Endothelial cell of umbilical vein (primary cell): ENCODE data around the gene LDAF1. TPM values are rescaled to one million over a fixed set of nuclear protein-coding genes. Genes with fewer than 3 reads are reported as not detected.

Experiments used
- BruUV-seq: library from RNA; stranded (reverse); fragments of 400-500 nt; replicated peaks from 2 replicates; lab custom pipeline; 2021; lab: Mats Ljungman, UMichigan
- CTCF ChIA-PET: fragments of 300-600, 350-600 bp; sonication (Branson Sonifier 250); formaldehyde crosslinking; loops from one replicate; lab custom pipeline; 2021; ENCODE audit warnings: antibody characterized with exemption, inconsistent platforms; lab: Charles Lee
- POLR2A ChIA-PET: fragments of 300-600, 350-600 bp; sonication (Branson Sonifier 250); formaldehyde crosslinking; loops from one replicate; lab custom pipeline; 2021; ENCODE audit warnings: antibody characterized with exemption, inconsistent platforms; lab: Charles Lee
- DNase-seq: peaks from one replicate; pipeline ENCODE4 v3.0.0-alpha.2; 2011; ENCODE audit warnings: low read depth, low spot score
- FAIRE-seq: peaks from 2 replicates; lab custom pipeline; 2011; peaks lifted over from hg19 to GRCh38; lab: Jason Lieb, UNC
- H2AFZ ChIP-seq: 2 replicates; pipeline ENCODE4 v1.6.0; 2012; ENCODE audit warnings: low read depth, low read length, control low read depth, inconsistent platforms
- H3K27ac ChIP-seq: 2 replicates; pipeline ENCODE4 v1.5.1; 2011; ENCODE audit warnings: low read depth, mild to moderate bottlenecking, control low read depth, low read length, moderate library complexity; ENCODE audit not compliant: insufficient read depth
- H3K27me3 ChIP-seq, 2 experiments: 2 replicates each; pipeline versions ENCODE4 v1.6.0 to v1.6.1; 2011; ENCODE audit warnings: low read length in 2 of 2, mixed read lengths in 1 of 2; ENCODE audit not compliant: control insufficient read depth in 2 of 2, insufficient read depth in 2 of 2
- H3K36me3 ChIP-seq, 2 experiments: 2 replicates in 1 of 2; 3 replicates in 1 of 2; pipeline ENCODE4 v1.5.1; 2011; ENCODE audit warnings: low read length in 2 of 2, mild to moderate bottlenecking in 1 of 2, moderate library complexity in 1 of 2; ENCODE audit not compliant: control insufficient read depth in 2 of 2, insufficient read depth in 2 of 2; ENCODE audit errors: extremely low read depth in 1 of 2
- H3K4me1 ChIP-seq: 3 replicates; pipeline ENCODE4 v1.5.1; 2011; ENCODE audit warnings: mild to moderate bottlenecking, low read length; ENCODE audit not compliant: control insufficient read depth, insufficient read depth; ENCODE audit errors: extremely low read depth
- H3K4me2 ChIP-seq: 2 replicates; pipeline ENCODE4 v1.6.1; 2011; ENCODE audit warnings: low read length, control low read depth, mixed read lengths; ENCODE audit not compliant: insufficient read depth
- H3K4me3 ChIP-seq, 3 experiments: fragments of 200-600 bp in 1 of 3; sonication (generic), shearing (Covaris generic) in 1 of 3; replicated peaks in 1 of 3; 2 replicates each; pipeline ENCODE4 v1.5.1; 2011 to 2016; ENCODE audit warnings: control low read depth in 3 of 3, low read length in 3 of 3, mild to moderate bottlenecking in 2 of 3, inconsistent platforms in 1 of 3, low read depth in 1 of 3, moderate library complexity in 1 of 3; ENCODE audit not compliant: insufficient read depth in 1 of 3
- H3K79me2 ChIP-seq: 2 replicates; pipeline ENCODE4 v1.6.0; 2012; ENCODE audit warnings: low read length, inconsistent platforms; ENCODE audit not compliant: control insufficient read depth, insufficient read depth
- H3K9ac ChIP-seq: replicated peaks from 2 replicates; pipeline ENCODE3; 2011; ENCODE audit warnings: low read length, control low read depth; ENCODE audit not compliant: insufficient read depth; ENCODE audit errors: extremely low read depth
- H3K9me1 ChIP-seq: replicated peaks from 3 replicates; pipeline ENCODE4 v1.6.0; 2011; ENCODE audit warnings: mild to moderate bottlenecking, low read length; ENCODE audit not compliant: control insufficient read depth, insufficient read depth; ENCODE audit errors: extremely low read depth
- H3K9me3 ChIP-seq: replicated peaks from 2 replicates; pipeline ENCODE4 v1.5.1; 2012; ENCODE audit warnings: low read length, inconsistent platforms; ENCODE audit not compliant: control insufficient read depth, insufficient read depth
- H4K20me1 ChIP-seq: replicated peaks from 2 replicates; pipeline ENCODE3; 2011; ENCODE audit warnings: mild to moderate bottlenecking, low read length; ENCODE audit not compliant: control insufficient read depth, insufficient read depth; ENCODE audit errors: extremely low read depth
- CTCF ChIP-seq, 2 donors: IDR thresholded peaks; 1 replicate in 1 of 2; 2 replicates in 1 of 2; pipeline ENCODE4 v1.5.1; 2011; ENCODE audit warnings: low read length in 2 of 2, mild to moderate bottlenecking in 2 of 2, moderate library complexity in 2 of 2, control low read depth in 1 of 2, inconsistent platforms in 1 of 2, low read depth in 1 of 2; ENCODE audit not compliant: insufficient read depth in 1 of 2; ENCODE audit errors: extremely low read depth in 1 of 2
- EZH2 ChIP-seq: IDR thresholded peaks from 2 replicates; pipeline ENCODE4 v1.6.1; 2012; ENCODE audit warnings: borderline replicate concordance, low read depth, mild to moderate bottlenecking, moderate library complexity, low read length, inconsistent platforms; ENCODE audit not compliant: severe bottlenecking
- FOS ChIP-seq: IDR thresholded peaks from 2 replicates; pipeline ENCODE4 v1.6.1; 2011; ENCODE audit warnings: mild to moderate bottlenecking, low read length, moderate library complexity, borderline replicate concordance; ENCODE audit not compliant: insufficient read depth
- GATA2 ChIP-seq: IDR thresholded peaks from 2 replicates; pipeline ENCODE4 v1.7.0; 2011; ENCODE audit warnings: low read depth, mild to moderate bottlenecking, moderate library complexity, mixed read lengths, low read length; ENCODE audit not compliant: insufficient read length, insufficient read depth
- JUN ChIP-seq: IDR thresholded peaks from 2 replicates; pipeline ENCODE4 v1.6.1; 2011; ENCODE audit warnings: borderline replicate concordance, low read depth; ENCODE audit not compliant: insufficient read length, insufficient read depth
- MAX ChIP-seq: IDR thresholded peaks from 2 replicates; pipeline ENCODE4 v1.6.1; 2011; ENCODE audit not compliant: insufficient read depth, insufficient read length
- MYC ChIP-seq: IDR thresholded peaks from one replicate; pipeline ENCODE4 v1.6.1; 2011; ENCODE audit warnings: mild to moderate bottlenecking, low read depth, low read length
- POLR2A ChIP-seq: IDR thresholded peaks from 2 replicates; pipeline ENCODE4 v1.6.1; 2012; ENCODE audit warnings: low read depth, mild to moderate bottlenecking, control low read depth, low read length
- POLR2AphosphoS5 ChIP-seq: IDR thresholded peaks from 2 replicates; pipeline ENCODE4 v1.6.1; 2012; ENCODE audit warnings: low read depth, mild to moderate bottlenecking, control low read depth, low read length, moderate library complexity; ENCODE audit not compliant: insufficient read depth
- dilution Hi-C: fragments of 300-500 bp; cut with MboI; formaldehyde crosslinking; loops from one replicate; pipeline ENCODE4 v1.15.0; 2019; ENCODE audit warnings: low sequenced_read_pairs; ENCODE audit not compliant: extremely low pct_ligation_motif_present
- intact Hi-C: fragments of 100-400 bp; cut with micrococcal nuclease; formaldehyde crosslinking; loops from one replicate; pipeline ENCODE4 v1.10.0; 2022
- polyA plus RNA-seq, 4 experiments: library from polyadenylated mRNA; depleted of rRNA in 3 of 4; stranded (reverse) in 3 of 4; unstranded in 1 of 4; fragments of >200 nt; gene quantifications; 2 replicates each; pipeline versions ENCODE4 v1.2.1 to v1.2.3, GENCODE V29; 2011 to 2012; ENCODE audit warnings: missing spikeins in 1 of 4
- total RNA-seq: library from RNA; stranded (reverse); gene quantifications from 2 replicates; pipeline ENCODE4 v1.2.3, GENCODE V29; 2021

The LDAF1 gene
- total and polyA plus RNA-seq, 2 donors (not counting 3 experiments of a cell fraction or from before 2014, with no cell fraction given): 20.4 to 37.5 TPM

GRCh38 chr16:21134053-21134452, 24.4 kb upstream of the LDAF1 start:
- FAIRE-seq (no peak), DNase-seq (no peak)
- H3K9me1 ChIP-seq: no peaks in the 10 kb centered on the region
- intact Hi-C loops: no loop called here
- no peak overlapping the region for H3K4me3 ChIP-seq
- POLR2A ChIA-PET: no interaction called here
- CTCF ChIA-PET: no interaction called here
- no peak overlapping the region for H3K27ac ChIP-seq
- H4K20me1 ChIP-seq: no peaks in the 10 kb centered on the region
- H3K4me1 ChIP-seq: no peaks in the 10 kb centered on the region
- H3K79me2 ChIP-seq: no peaks in the 10 kb centered on the region
- no TSS peak for BruUV-seq
- no peaks in the 10 kb centered on the region for H3K9me3 ChIP-seq
- dilution Hi-C loops: no loop called here
- TF ChIP-seq MAX: no peak
- TF ChIP-seq CTCF (IDR thresholded peaks at IDR 0.05; ENCODE audit: extremely low read depth in 1 of 2, insufficient read depth in 1 of 2, low read depth in 1 of 2, low read length in 2 of 2): no peak
- TF ChIP-seq FOS: no peak
- no peak for TF ChIP-seq GATA2
- no peak for TF ChIP-seq MYC
- no peak for TF ChIP-seq POLR2A
- no peak for TF ChIP-seq POLR2AphosphoS5
- TF ChIP-seq JUN: no peak
- TF ChIP-seq EZH2: no peak
- no peak overlapping the region for H3K4me2 ChIP-seq
- no peaks in the 10 kb centered on the region for H3K27me3 ChIP-seq
- no peaks in the 10 kb centered on the region for H3K36me3 ChIP-seq
- H2AFZ ChIP-seq: no peak overlapping the region
- H3K9ac ChIP-seq: no peak overlapping the region
